H1 (cell line): ENCODE results near the gene DDX55.

Source experiments
- CTCF ChIP-seq, 3 experiments: IDR thresholded peaks; 1 replicate in 2 of 3; 2 replicates in 1 of 3; pipeline versions ENCODE4 v1.5.1 to v1.6.1; 2011; ENCODE audit warnings: low read length in 3 of 3, mild to moderate bottlenecking in 3 of 3, inconsistent platforms in 2 of 3, low read depth in 1 of 3, moderate library complexity in 1 of 3; ENCODE audit not compliant: insufficient read depth in 1 of 3; ENCODE audit errors: control extremely low read depth in 1 of 3
- EZH2 ChIP-seq: fragments of 200-600 bp; sonication (generic); IDR thresholded peaks from 2 replicates; pipeline ENCODE4 v1.7.1; 2012; ENCODE audit warnings: low read depth, mild to moderate bottlenecking, moderate library complexity, low read length, inconsistent platforms; ENCODE audit not compliant: severe bottlenecking
- JUN ChIP-seq: IDR thresholded peaks from 2 replicates; pipeline ENCODE4 v1.6.1; 2011; ENCODE audit warnings: low read depth, mild to moderate bottlenecking, improper control_type of control experiment, low read length
- RAD21 ChIP-seq, 2 experiments: IDR thresholded peaks in 1 of 2; conservative IDR thresholded peaks in 1 of 2; 2 replicates each; pipeline ENCODE4 v1.6.1; 2011; ENCODE audit warnings: low read depth in 2 of 2, low read length in 2 of 2, improper control_type of control experiment in 1 of 2, inconsistent platforms in 1 of 2, mild to moderate bottlenecking in 1 of 2, moderate library complexity in 1 of 2

GRCh38 chr12:123634142-123634561 lies 32.3 kb downstream of the DDX55 start:
- TF ChIP-seq JUN (no peak), RAD21 (IDR thresholded peaks at IDR 0.05 in 1 of 2, conservative IDR thresholded peaks at IDR 0.05 in 1 of 2; ENCODE audit: low read depth in 2 of 2, low read length in 2 of 2) (no peak), EZH2 (no peak), CTCF (IDR thresholded peaks at IDR 0.05; ENCODE audit: control extremely low read depth in 1 of 3, insufficient read depth in 1 of 3, low read depth in 1 of 3, low read length in 3 of 3) (no peak)
